Liver (tissue), 9 donors: ENCODE data around the gene CDC5L. TPM values are rescaled to one million over a fixed set of nuclear protein-coding genes. Genes with fewer than 3 reads are reported as not detected.
A peak's percentile ranks its signal among the peaks of the same experiment; 100 is the strongest.

Experiments
- DNase-seq: peaks from one replicate; pipeline ENCODE4 v3.0.0-alpha.2; 2017; ENCODE audit warnings: low spot score
- H3K27ac ChIP-seq, 2 donors: one replicate each; pipeline ENCODE4 v1.7.0; 2013; ENCODE audit warnings: inconsistent platforms in 2 of 2, low read length in 2 of 2, control low read depth in 1 of 2, low read depth in 1 of 2, mild to moderate bottlenecking in 1 of 2
- H3K27me3 ChIP-seq, 4 donors: one replicate each; pipeline versions ENCODE4 v1.6.1 to v1.7.0; 2013; ENCODE audit warnings: low read length in 3 of 4, inconsistent platforms in 1 of 4, mild to moderate bottlenecking in 1 of 4, moderate library complexity in 1 of 4; ENCODE audit not compliant: control insufficient read depth in 4 of 4, insufficient read depth in 4 of 4
- H3K36me3 ChIP-seq, 4 donors: one replicate each; pipeline versions ENCODE4 v1.6.1 to v1.7.0; 2013; ENCODE audit warnings: low read length in 3 of 4, mild to moderate bottlenecking in 3 of 4, low read depth in 1 of 4, moderate library complexity in 1 of 4; ENCODE audit not compliant: control insufficient read depth in 4 of 4, insufficient read depth in 3 of 4
- H3K4me1 ChIP-seq, 4 donors: one replicate each; pipeline versions ENCODE4 v1.6.1 to v1.7.0; 2013; ENCODE audit warnings: low read length in 3 of 4, mild to moderate bottlenecking in 3 of 4, moderate library complexity in 1 of 4; ENCODE audit not compliant: control insufficient read depth in 4 of 4, insufficient read depth in 4 of 4
- H3K4me3 ChIP-seq, 3 donors: one replicate each; pipeline versions ENCODE4 v1.6.1 to v1.7.0; 2013; ENCODE audit warnings: low read length in 3 of 3, control low read depth in 1 of 3, low read depth in 1 of 3, mild to moderate bottlenecking in 1 of 3
- H3K9ac ChIP-seq, 2 donors: one replicate each; pipeline ENCODE4 v1.7.0; 2013; ENCODE audit warnings: low read length in 2 of 2, mild to moderate bottlenecking in 2 of 2, moderate library complexity in 2 of 2, control low read depth in 1 of 2, low read depth in 1 of 2
- H3K9me3 ChIP-seq, 4 donors: one replicate each; pipeline versions ENCODE4 v1.6.1 to v1.7.0; 2013; ENCODE audit warnings: low read length in 3 of 4; ENCODE audit not compliant: control insufficient read depth in 4 of 4
- ATF3 ChIP-seq: IDR thresholded peaks from 2 replicates; pipeline ENCODE4 v1.6.1; 2016; ENCODE audit warnings: antibody characterized with exemption
- CTCF ChIP-seq: fragments of 150-350 bp; IDR thresholded peaks from 2 replicates; pipeline ENCODE4 v1.5.1; 2017; ENCODE audit warnings: improper control_type of control experiment, low read depth, low read length; ENCODE audit not compliant: missing input control
- FOXA2 ChIP-seq: IDR thresholded peaks from 2 replicates; pipeline ENCODE4 v1.6.1; 2016; ENCODE audit warnings: antibody characterized with exemption
- HNF4A ChIP-seq, 2 donors: conservative IDR thresholded peaks; 2 replicates each; pipeline ENCODE4 v1.6.1; 2016; ENCODE audit warnings: antibody characterized with exemption in 2 of 2, mild to moderate bottlenecking in 2 of 2
- HNF4G ChIP-seq: IDR thresholded peaks from 2 replicates; pipeline ENCODE4 v1.6.1; 2016; ENCODE audit warnings: antibody characterized with exemption
- JUND ChIP-seq, 2 donors: IDR thresholded peaks; 2 replicates each; pipeline ENCODE4 v1.6.1; 2016; ENCODE audit warnings: antibody characterized with exemption in 2 of 2
- MAX ChIP-seq: IDR thresholded peaks from 2 replicates; pipeline ENCODE4 v1.6.1; 2016; ENCODE audit warnings: antibody characterized with exemption
- NR2F2 ChIP-seq: IDR thresholded peaks from 2 replicates; pipeline ENCODE4 v1.6.1; 2016; ENCODE audit warnings: antibody characterized with exemption
- RAD21 ChIP-seq, 2 donors: IDR thresholded peaks; 2 replicates each; pipeline ENCODE4 v1.6.1; 2016; ENCODE audit warnings: antibody characterized with exemption in 2 of 2, mild to moderate bottlenecking in 2 of 2
- REST ChIP-seq: IDR thresholded peaks from 2 replicates; pipeline ENCODE4 v1.6.1; 2016; ENCODE audit warnings: antibody characterized with exemption, mild to moderate bottlenecking
- RXRA ChIP-seq, 2 donors: IDR thresholded peaks; 2 replicates each; pipeline ENCODE4 v1.6.1; 2017 to 2018; ENCODE audit warnings: antibody characterized with exemption in 2 of 2, mild to moderate bottlenecking in 1 of 2
- SP1 ChIP-seq: IDR thresholded peaks from 2 replicates; pipeline ENCODE4 v1.6.1; 2018; ENCODE audit warnings: antibody characterized with exemption, mild to moderate bottlenecking
- TAF1 ChIP-seq: conservative IDR thresholded peaks from 2 replicates; pipeline ENCODE4 v1.6.1; 2016; ENCODE audit warnings: antibody characterized with exemption, mild to moderate bottlenecking
- YY1 ChIP-seq: IDR thresholded peaks from 2 replicates; pipeline ENCODE4 v1.6.1; 2016; ENCODE audit warnings: antibody characterized with exemption, mild to moderate bottlenecking
- ZBTB33 ChIP-seq: IDR thresholded peaks from 2 replicates; pipeline ENCODE4 v1.6.1; 2016; ENCODE audit warnings: antibody characterized with exemption
- WGBS: extraction: QIAGEN DNeasy Blood & Tissue Kit; methylation state at CpG from one replicate; pipeline ENCODE4 v1.1.7; 2013; 5-methylcytosine and 5-hydroxymethylcytosine counted together
- polyA plus RNA-seq, 2 donors: library from polyadenylated mRNA; stranded (reverse) in 1 of 2; unstranded in 1 of 2; fragments of 200-250 nt in 1 of 2; fragments of >200 nt in 1 of 2; fragmentation: Nextera tagmentation in 1 of 2; extraction: Ambion mirVana in 1 of 2; gene quantifications; one replicate each; pipeline versions ENCODE4 v1.2.1 to v1.2.3, GENCODE V29; 2013 to 2015
- total RNA-seq, 2 donors: library from RNA; depleted of rRNA; stranded (reverse); fragments of >200 nt; gene quantifications; one replicate each; pipeline ENCODE4 v1.2.3, GENCODE V29; 2014
- donor health status: healthy.
- donor health status: healthy.
- donor health status: healthy.
- donor health status: healthy.
- donor health status: healthy.

CDC5L gene
- total and polyA plus RNA-seq, 4 donors = 5.4 to 12.3 (median 11.0) TPM

GRCh38 chr6:44415449-44415848 is 27.9 kb downstream of the CDC5L start:
- Histone ChIP-seq H3K9me3 (no peaks in the 10 kb centered on the region), H3K9ac (no peak overlapping the region), H3K36me3 (peaks cover 6 to 44% (median 31%) of the 10 kb centered on the region in 4 donors), H3K4me3 (no peak overlapping the region), H3K4me1 (no peaks in the 10 kb centered on the region), H3K27ac (no peak overlapping the region), H3K27me3 (no peaks in the 10 kb centered on the region)
- no peak for DNase-seq
- TF ChIP-seq CTCF (no peak), HNF4A (conservative IDR thresholded peaks at IDR 0.05) (no peak), NR2F2 (no peak), HNF4G (no peak), RXRA (IDR thresholded peaks at IDR 0.05) (no peak)
- 93% methylated on average over 2 of the region's 2 CpGs for WGBS

GRCh38 chr6:44415873-44416502 is 28.5 kb downstream of the CDC5L start:
- WGBS = 97% methylated on average over 1 of the region's 1 CpG
- H3K9me3 ChIP-seq = no peaks in the 10 kb centered on the region
- H3K36me3 ChIP-seq = peaks cover 6 to 49% (median 36%) of the 10 kb centered on the region in 4 donors
- no peak for DNase-seq
- H3K4me1 ChIP-seq = no peaks in the 10 kb centered on the region
- H3K27ac ChIP-seq = no peak overlapping the region
- H3K4me3 ChIP-seq = no peak overlapping the region
- no peak for TF ChIP-seq YY1
- peak in 1 of 2 donors; percentile 43 for TF ChIP-seq JUND (IDR thresholded peaks at IDR 0.05)
- H3K27me3 ChIP-seq = no peaks in the 10 kb centered on the region
- H3K9ac ChIP-seq = no peak overlapping the region

GRCh38 chr6:44422531-44422930 is 35.0 kb downstream of the CDC5L start:
- Histone ChIP-seq H3K4me1 (peaks cover 0 to 10% (median 2%) of the 10 kb centered on the region in 4 donors), H3K9me3 (no peaks in the 10 kb centered on the region), H3K27ac (no peak overlapping the region), H3K9ac (no peak overlapping the region), H3K36me3 (peaks cover 2 to 68% (median 58%) of the 10 kb centered on the region in 4 donors), H3K4me3 (no peak overlapping the region), H3K27me3 (no peaks in the 10 kb centered on the region)
- WGBS = 36% methylated on average over 5 of the region's 5 CpGs
- DNase-seq = no peak
- TF ChIP-seq YY1 = no peak
- no peak for TF ChIP-seq RAD21 (IDR thresholded peaks at IDR 0.05)

- DNase-seq = no peak
- Histone ChIP-seq H3K36me3 (peaks cover 2 to 71% (median 57%) of the 10 kb centered on the region in 4 donors), H3K4me1 (peaks cover 0 to 10% (median 2%) of the 10 kb centered on the region in 4 donors), H3K27me3 (no peaks in the 10 kb centered on the region), H3K27ac (no peak overlapping the region), H3K9me3 (no peaks in the 10 kb centered on the region), H3K9ac (no peak overlapping the region), H3K4me3 (no peak overlapping the region)
- TF ChIP-seq ZBTB33 (no peak), FOXA2 (no peak), NR2F2 (no peak), HNF4G (no peak), RAD21 (IDR thresholded peaks at IDR 0.05) (no peak), TAF1 (no peak), ATF3 (no peak), MAX (no peak), SP1 (no peak), YY1 (no peak), REST (no peak)
Observed at GRCh38 chr6:44423306-44423705, 35.8 kb downstream of the CDC5L start.
